ENCODE data around the gene CD300LF. TPM values are rescaled to one million over a fixed set of nuclear protein-coding genes. Genes with fewer than 3 reads are reported as not detected.

The CD300LF gene
- total RNA-seq, 6 experiments from 2014 or later, result not detected

GRCh38 chr17:74750039-74750326 lies 37.3 kb upstream of the CD300LF start:
- Mint-ChIP-seq H3K36me3 (ENCODE audit: low read depth) (peaks cover 5% of the 10 kb centered on the region; the same call in 1 of the 2 replicates), H3K27ac (no peak overlapping the region; the same call in 1 of the 2 replicates)

GRCh38 chr17:74749279-74750038 lies 36.7 kb upstream of the CD300LF start:
- H3K27me3 Mint-ChIP-seq (ENCODE audit: insufficient read depth), result peaks cover 3% of the 10 kb centered on the region
- peaks cover 43% of the 10 kb centered on the region for H3K4me1 Mint-ChIP-seq (ENCODE audit: low read depth)
- peak overlapping the region; percentile 66; the same call in 1 of the 2 replicates for H3K27ac Mint-ChIP-seq
- TF ChIP-seq CTCF (IDR thresholded peaks at IDR 0.05), result no peak
- H3K9me3 Mint-ChIP-seq, result no peaks in the 10 kb centered on the region
- H3K4me3 Mint-ChIP-seq, result peak overlapping the region; percentile 90
- peaks cover 5% of the 10 kb centered on the region; the same call in 1 of the 2 replicates for H3K36me3 Mint-ChIP-seq (ENCODE audit: low read depth)
- no peak for DNase-seq

More at GRCh38 chr17:74750039-74750326, 37.3 kb upstream of the CD300LF start:
- H3K9me3 Mint-ChIP-seq, result no peaks in the 10 kb centered on the region
- no peak for TF ChIP-seq CTCF (IDR thresholded peaks at IDR 0.05)
- no peak for DNase-seq
- peak overlapping the region; percentile 90 for H3K4me3 Mint-ChIP-seq
- peaks cover 3% of the 10 kb centered on the region for H3K27me3 Mint-ChIP-seq (ENCODE audit: insufficient read depth)
- H3K4me1 Mint-ChIP-seq (ENCODE audit: low read depth), result peaks cover 38% of the 10 kb centered on the region

- H3K36me3 Mint-ChIP-seq (ENCODE audit: low read depth), result peaks cover 5% of the 10 kb centered on the region; the same call in 1 of the 2 replicates
- peak; percentile 17 for TF ChIP-seq CTCF (IDR thresholded peaks at IDR 0.05)
- H3K4me1 Mint-ChIP-seq (ENCODE audit: low read depth), result peaks cover 48% of the 10 kb centered on the region
- peak within 1 kb of the TSS; percentile 66; the same call in 1 of the 2 replicates for H3K27ac Mint-ChIP-seq
- H3K27me3 Mint-ChIP-seq (ENCODE audit: insufficient read depth), result peaks cover 3% of the 10 kb centered on the region
- H3K4me3 Mint-ChIP-seq, result peak within 1 kb of the TSS; percentile 90
- H3K9me3 Mint-ChIP-seq, result no peaks in the 10 kb centered on the region
- peak; percentile 83 for DNase-seq
Observed at GRCh38 chr17:74748529-74749278, 36.0 kb upstream of the CD300LF start, which contains the start of gene NHERF1. NHERF1 (plus strand) TSS chr17:74748628; CDS start chr17:74748847, 219 bp downstream.

GRCh38 chr17:74748279-74748528 lies 35.5 kb upstream of the CD300LF start:
- peaks cover 5% of the 10 kb centered on the region; the same call in 1 of the 2 replicates for H3K36me3 Mint-ChIP-seq (ENCODE audit: low read depth)
- peak; percentile 43 for TF ChIP-seq CTCF (IDR thresholded peaks at IDR 0.05)
- DNase-seq, result no peak
- peaks cover 5% of the 10 kb centered on the region for H3K27me3 Mint-ChIP-seq (ENCODE audit: insufficient read depth)
- peaks cover 53% of the 10 kb centered on the region for H3K4me1 Mint-ChIP-seq (ENCODE audit: low read depth)
- H3K9me3 Mint-ChIP-seq, result no peaks in the 10 kb centered on the region
- H3K4me3 Mint-ChIP-seq, result peak overlapping the region; percentile 57
- H3K27ac Mint-ChIP-seq, result no peak overlapping the region

- no peak overlapping the region; the same call in 1 of the 2 replicates for H3K27ac Mint-ChIP-seq
- H3K4me1 Mint-ChIP-seq (ENCODE audit: low read depth), result peaks cover 58% of the 10 kb centered on the region
- peaks cover 8% of the 10 kb centered on the region for H3K27me3 Mint-ChIP-seq (ENCODE audit: insufficient read depth)
- no peak for TF ChIP-seq CTCF (IDR thresholded peaks at IDR 0.05)
- peak overlapping the region; percentile 57; the same call in 1 of the 2 replicates for H3K4me3 Mint-ChIP-seq
- no peaks in the 10 kb centered on the region for H3K9me3 Mint-ChIP-seq
- DNase-seq, result no peak
- H3K36me3 Mint-ChIP-seq (ENCODE audit: low read depth), result no peaks in the 10 kb centered on the region
Observed at GRCh38 chr17:74746922-74747321, 34.2 kb upstream of the CD300LF start.

Data from HFFc6 (cell line).